K562 (cell line): Measurements from ENCODE around the gene RNF113B. TPM values are rescaled to one million over a fixed set of nuclear protein-coding genes. Genes with fewer than 3 reads are reported as not detected.

ENCODE experiments used
- ATAC-seq: fragments of 200-7000 bp; cut with Tn5 transposase; 3 replicates; pipeline ENCODE4 v1.9.1; 2020; ENCODE audit warnings: moderate library complexity
- BruUV-seq: library from RNA; stranded (reverse); fragments of 400-500 nt; replicated peaks from 2 replicates; lab custom pipeline; 2021; lab: Mats Ljungman, UMichigan
- CTCF ChIA-PET: fragments of 300-600 bp; formaldehyde crosslinking; extraction: SDS; loops from one replicate; lab custom pipeline; 2021; ENCODE audit warnings: low intra/inter-chr PET ratio; lab: Yijun Ruan, JAX
- POLR2A ChIA-PET: fragments of 300-600, 350-650 bp; sonication (Branson Sonifier 250); formaldehyde crosslinking; extraction: SDS; loops from one replicate; lab custom pipeline; 2021; ENCODE audit warnings: antibody characterized with exemption, inconsistent platforms; lab: Yijun Ruan, JAX
- DNase-seq, 4 experiments: peaks; one replicate each; pipeline versions ENCODE4 v3.0.0 to v3.0.0-alpha.2; 2011 to 2018; ENCODE audit warnings: low spot score in 3 of 4, mixed read lengths in 3 of 4; ENCODE audit errors: extremely low read depth in 1 of 4
- FAIRE-seq: peaks from 2 replicates; lab custom pipeline; 2011; peaks lifted over from hg19 to GRCh38; lab: Jason Lieb, UNC
- H2AFZ ChIP-seq: 2 replicates; pipeline ENCODE4 v1.6.0; 2011; ENCODE audit warnings: low read depth, low read length, control low read depth, inconsistent platforms
- H3K27ac ChIP-seq: fragments of 200-600 bp; 3 replicates; pipeline ENCODE4 v1.8.0; 2011; ENCODE audit warnings: low read depth, mild to moderate bottlenecking, control low read depth, inconsistent platforms, low read length, moderate library complexity, mixed read lengths; ENCODE audit errors: extremely low read depth
- H3K27me3 ChIP-seq, 2 experiments: fragments of 300-600 bp in 1 of 2; 2 replicates in 1 of 2; 3 replicates in 1 of 2; pipeline versions ENCODE4 v1.6.0 to v1.8.0; 2011; ENCODE audit warnings: inconsistent platforms in 2 of 2, low read length in 2 of 2, mild to moderate bottlenecking in 1 of 2, mixed read lengths in 1 of 2, moderate library complexity in 1 of 2; ENCODE audit not compliant: control insufficient read depth in 2 of 2, insufficient read depth in 2 of 2
- H3K36me3 ChIP-seq: fragments of 300-600 bp; 3 replicates; pipeline ENCODE4 v1.8.0; 2011; ENCODE audit warnings: mild to moderate bottlenecking, low read length, inconsistent platforms; ENCODE audit not compliant: control insufficient read depth, insufficient read depth
- H3K4me1 ChIP-seq, 2 experiments: fragments of 200-600 bp in 1 of 2; replicated peaks in 1 of 2; 2 replicates in 1 of 2; 3 replicates in 1 of 2; pipeline versions ENCODE4 v1.5.1 to v1.8.0; 2011; ENCODE audit warnings: inconsistent platforms in 2 of 2, low read length in 2 of 2, mild to moderate bottlenecking in 1 of 2, mixed read lengths in 1 of 2, moderate library complexity in 1 of 2; ENCODE audit not compliant: control insufficient read depth in 2 of 2, insufficient read depth in 2 of 2
- H3K4me2 ChIP-seq: 2 replicates; pipeline ENCODE4 v1.6.1; 2011; ENCODE audit warnings: low read length, control low read depth, inconsistent platforms, mixed read lengths; ENCODE audit not compliant: insufficient read depth
- H3K4me3 ChIP-seq: fragments of 200-600 bp; sonication (generic), shearing (Covaris generic); 2 replicates; pipeline ENCODE4 v1.5.1; 2016; ENCODE audit warnings: control low read depth, inconsistent platforms
- H3K79me2 ChIP-seq: fragments of 200-600 bp; 3 replicates; pipeline ENCODE4 v1.8.0; 2011; ENCODE audit warnings: low read length, inconsistent platforms; ENCODE audit not compliant: control insufficient read depth, insufficient read depth
- H3K9ac ChIP-seq, 2 experiments: 2 replicates each; pipeline versions ENCODE4 v1.6.0 to v1.6.1; 2011; ENCODE audit warnings: low read depth in 2 of 2, low read length in 2 of 2, control low read depth in 1 of 2, inconsistent platforms in 1 of 2, mild to moderate bottlenecking in 1 of 2, mixed read lengths in 1 of 2; ENCODE audit not compliant: insufficient read depth in 1 of 2
- H3K9me1 ChIP-seq: one replicate; pipeline ENCODE4 v1.6.0; 2011; ENCODE audit warnings: inconsistent platforms, mild to moderate bottlenecking, low read length, moderate library complexity; ENCODE audit not compliant: control insufficient read depth, insufficient read depth
- H3K9me3 ChIP-seq: replicated peaks from 2 replicates; pipeline ENCODE4 v1.5.1; 2011; ENCODE audit warnings: low read depth, low read length, inconsistent platforms; ENCODE audit not compliant: control insufficient read depth, insufficient read depth
- H4K20me1 ChIP-seq: replicated peaks from 2 replicates; pipeline ENCODE4 v1.6.1; 2011; ENCODE audit warnings: low read length, inconsistent platforms, mixed read lengths; ENCODE audit not compliant: control insufficient read depth, insufficient read depth
- ARID1B ChIP-seq: fragments of 450-650 bp; IDR thresholded peaks from 2 replicates; pipeline ENCODE4 v1.6.1; 2016; ENCODE audit warnings: antibody characterized with exemption, mild to moderate bottlenecking, inconsistent platforms
- CAMTA2 ChIP-seq: fragments of 250-450 bp; sonication (Bioruptor Pico); conservative IDR thresholded peaks from 2 replicates; pipeline ENCODE4 v1.5.1; 2022
- CTCF ChIP-seq, 3 experiments: IDR thresholded peaks in 2 of 3; conservative IDR thresholded peaks in 1 of 3; 2 replicates each; pipeline ENCODE4 v1.5.1; 2011 to 2012; ENCODE audit warnings: low read length in 3 of 3, mild to moderate bottlenecking in 3 of 3, control low read depth in 2 of 3, improper control_type of control experiment in 1 of 3, inconsistent platforms in 1 of 3, low read depth in 1 of 3, mixed read lengths in 1 of 3, moderate library complexity in 1 of 3; ENCODE audit not compliant: insufficient read depth in 2 of 3
- ELF1 ChIP-seq: fragments of 200-800 bp; sonication (Bioruptor generic); IDR thresholded peaks from 2 replicates; pipeline ENCODE4 v1.6.1; 2016; ENCODE audit warnings: missing genetic modification characterization, missing compliant biosample characterization
- FOSL1 ChIP-seq: fragments of 200-800 bp; sonication (Bioruptor generic); conservative IDR thresholded peaks from 2 replicates; pipeline ENCODE4 v1.6.1; 2016; ENCODE audit warnings: missing genetic modification characterization, missing compliant biosample characterization
- FOXA3 ChIP-seq, 2 experiments: fragments of 450-650 bp in 1 of 2; sonication (generic) in 1 of 2; formaldehyde crosslinking; IDR thresholded peaks in 1 of 2; conservative IDR thresholded peaks in 1 of 2; 2 replicates each; pipeline versions ENCODE4 v1.4.0 to v1.8.0; 2020 to 2022; ENCODE audit warnings: mild to moderate bottlenecking in 2 of 2, missing genetic modification reagents in 1 of 2
- FOXK2 ChIP-seq, 2 experiments: fragments of 450-650 bp; IDR thresholded peaks in 1 of 2; conservative IDR thresholded peaks in 1 of 2; 2 replicates each; pipeline ENCODE4 v1.6.1; 2016; ENCODE audit warnings: low read depth in 2 of 2, mild to moderate bottlenecking in 1 of 2
- KAT8 ChIP-seq: fragments of 450-650 bp; IDR thresholded peaks from 2 replicates; pipeline ENCODE4 v1.6.1; 2016; ENCODE audit warnings: low read depth, mild to moderate bottlenecking
- NFATC3 ChIP-seq: fragments of 450-650 bp; IDR thresholded peaks from 2 replicates; pipeline ENCODE4 v1.6.1; 2017; ENCODE audit warnings: mild to moderate bottlenecking
- NONO ChIP-seq, 2 experiments: fragments of 200-400 bp in 1 of 2; fragments of 450-650 bp in 1 of 2; formaldehyde crosslinking in 1 of 2; IDR thresholded peaks; 2 replicates each; pipeline ENCODE4 v1.6.1; 2017; ENCODE audit warnings: low read depth in 2 of 2, mild to moderate bottlenecking in 2 of 2, moderate library complexity in 2 of 2, low read length in 1 of 2
- PHB2 ChIP-seq: fragments of 450-650 bp; IDR thresholded peaks from 2 replicates; pipeline ENCODE4 v1.6.1; 2017; ENCODE audit warnings: low read depth
- POLR2A ChIP-seq: fragments of 450-650 bp; conservative IDR thresholded peaks from 2 replicates; pipeline ENCODE4 v1.6.1; 2016
- POLR2H ChIP-seq: IDR thresholded peaks from 2 replicates; pipeline ENCODE4 v1.6.1; 2016; ENCODE audit warnings: missing genetic modification characterization, low read depth, mild to moderate bottlenecking, control low read depth, missing compliant biosample characterization, moderate library complexity
- PTBP1 ChIP-seq: fragments of 200-400 bp; formaldehyde crosslinking; IDR thresholded peaks from 2 replicates; pipeline ENCODE4 v1.6.1; 2017; ENCODE audit warnings: low read depth, low read length
- TARDBP ChIP-seq: fragments of 450-650 bp; IDR thresholded peaks from 2 replicates; pipeline ENCODE4 v1.6.1; 2016
- TCF7 ChIP-seq: sonication (generic); IDR thresholded peaks from 2 replicates; pipeline ENCODE4 v1.6.1; 2016; ENCODE audit warnings: antibody characterized with exemption, borderline replicate concordance
- ZBTB5 ChIP-seq: fragments of 450-650 bp; IDR thresholded peaks from 2 replicates; pipeline ENCODE4 v1.6.1; 2017; ENCODE audit warnings: antibody characterized with exemption
- ZFX ChIP-seq: sonication (generic); formaldehyde crosslinking; IDR thresholded peaks from 2 replicates; pipeline ENCODE4 v1.8.0; 2022; ENCODE audit warnings: mild to moderate bottlenecking, missing genetic modification reagents, moderate library complexity
- ZNF507 ChIP-seq: conservative IDR thresholded peaks from 2 replicates; pipeline ENCODE4 v1.6.1; 2017; ENCODE audit warnings: missing genetic modification characterization, missing compliant biosample characterization
- ZNF583 ChIP-seq: fragments of 250-450 bp; sonication (Bioruptor Pico); IDR thresholded peaks from 2 replicates; pipeline ENCODE4 v1.4.0; 2020
- WGBS: fragments of 100-300 bp; shearing (Covaris generic); methylation state at CpG from one replicate; pipeline ENCODE4 v1.1.6; 2016; ENCODE audit warnings: low coverage, mixed read lengths; ENCODE audit not compliant: insufficient coverage; ENCODE audit errors: missing lambda C conversion rate; 5-methylcytosine and 5-hydroxymethylcytosine counted together
- in situ Hi-C: fragments of 300-500 bp; cut with MboI; formaldehyde crosslinking; loops from 4 replicates; pipeline ENCODE4 v1.15.0; 2018; ENCODE audit warnings: inconsistent platforms, mixed read lengths
- intact Hi-C: fragments of 100-400 bp; cut with micrococcal nuclease; formaldehyde crosslinking; loops from 2 replicates; pipeline ENCODE4 v1.14.2; 2022
- polyA plus RNA-seq, 8 experiments: library from polyadenylated mRNA; depleted of rRNA in 4 of 8; stranded (reverse) in 5 of 8; unstranded in 3 of 8; fragments of >200 nt; fragmentation: Nextera tagmentation in 2 of 8; fragmentation: Illumina TruSeq in 1 of 8; extraction: Ambion mirVana in 2 of 8; extraction: Trizol in 1 of 8; gene quantifications; 2 replicates each; pipeline versions ENCODE4 v1.2.1 to v1.2.3, GENCODE V29; 2011 to 2014; ENCODE audit warnings: inconsistent platforms in 1 of 8, missing spikeins in 1 of 8
- total RNA-seq, 7 experiments: library from RNA; depleted of rRNA in 6 of 7; stranded (reverse); fragments of >200 nt in 6 of 7; fragmentation: Illumina TruSeq in 2 of 7; extraction: Trizol in 2 of 7; gene quantifications; 2 replicates each; pipeline versions ENCODE4 v1.2.1 to v1.2.3, GENCODE V29; 2011 to 2021; ENCODE audit warnings: low replicate concordance in 1 of 7

RNF113B gene
- total and polyA plus RNA-seq, 9 of the 15 experiments (the other 6 are each of a cell fraction or from before 2014, with no cell fraction given), result 0.09 TPM; not detected in 8

- TF ChIP-seq TCF7, result no peak
- no peak for TF ChIP-seq ZNF507 (tag)
- no peak for TF ChIP-seq ZNF583 (CRISPR knock-in tag)
- TF ChIP-seq CAMTA2 (CRISPR knock-in tag), result no peak
- no peak for TF ChIP-seq NFATC3
- no peak for TF ChIP-seq POLR2A
- TF ChIP-seq CTCF (IDR thresholded peaks at IDR 0.05 in 2 of 3, conservative IDR thresholded peaks at IDR 0.05 in 1 of 3; ENCODE audit: insufficient read depth in 2 of 3, low read depth in 1 of 3, low read length in 3 of 3), result no peak
Measured at GRCh38 chr13:98180092-98180491, 3.0 kb upstream of the RNF113B start (continued).

- CTCF ChIA-PET, result no interaction called here
- no peak for TF ChIP-seq ARID1B
- no peak for TF ChIP-seq FOXK2 (conservative IDR thresholded peaks at IDR 0.05 in 1 of 2, IDR thresholded peaks at IDR 0.05 in 1 of 2; ENCODE audit: low read depth in 2 of 2)
- TF ChIP-seq NONO (IDR thresholded peaks at IDR 0.05; ENCODE audit: low read depth in 2 of 2, low read length in 1 of 2), result no peak
- TF ChIP-seq ZFX (CRISPR knock-in tag), result no peak
- no peak for TF ChIP-seq ZBTB5
- TF ChIP-seq PTBP1, result no peak
- no peak for TF ChIP-seq TARDBP
- no peak for TF ChIP-seq PHB2
- TF ChIP-seq FOSL1 (tag), result no peak
- TF ChIP-seq KAT8, result no peak
- TF ChIP-seq ELF1, result no peak
- no peak for TF ChIP-seq POLR2H (tag)
- no peak for TF ChIP-seq FOXA3 (CRISPR knock-in tag; conservative IDR thresholded peaks at IDR 0.05 in 1 of 2, IDR thresholded peaks at IDR 0.05 in 1 of 2)
- intact Hi-C loops (no loop called here), in situ Hi-C loops (no loop called here)
- H3K79me2 ChIP-seq, result no peaks in the 10 kb centered on the region
- peaks cover 0 to 8% of the 10 kb centered on the region in 2 experiments; a peak in 2 of 5 replicates for H3K4me1 ChIP-seq
- H4K20me1 ChIP-seq, result no peaks in the 10 kb centered on the region
- no peaks in the 10 kb centered on the region for H3K36me3 ChIP-seq
- no peak overlapping the region for H2AFZ ChIP-seq
- H3K9me1 ChIP-seq, result no peaks in the 10 kb centered on the region
- H3K4me2 ChIP-seq, result no peak overlapping the region
- DNase-seq, result no peak
- H3K9ac ChIP-seq, result no peak overlapping the region
- no peak for FAIRE-seq
- 0% methylated on average over 3 of the region's 3 CpGs for WGBS
- BruUV-seq, result no TSS peak
- no peak overlapping the region for H3K27ac ChIP-seq
- POLR2A ChIA-PET, result no interaction called here
- no peak for ATAC-seq
- H3K9me3 ChIP-seq, result no peaks in the 10 kb centered on the region
- H3K27me3 ChIP-seq, result peaks cover 11 to 32% of the 10 kb centered on the region in 2 experiments
- no peak overlapping the region for H3K4me3 ChIP-seq
Measured at GRCh38 chr13:98175823-98176222, 1.2 kb downstream of the RNF113B start.
